Thyroid gland (tissue), 4 donors: Measurements from ENCODE around the gene AIF1L.

Experiments used
- POLR2A ChIP-seq, 2 donors: fragments of 450-650 bp; IDR thresholded peaks; one replicate each; pipeline ENCODE4 v1.6.1; 2017; ENCODE audit warnings: antibody characterized with exemption in 2 of 2, mild to moderate bottlenecking in 2 of 2, moderate library complexity in 1 of 2
- TF ChIP-seq, protein P1 (sequence below), 6 experiments: fragments of 200-600 bp in 3 of 6; fragments of 450-650 bp in 3 of 6; sonication (generic) in 3 of 6; IDR thresholded peaks; one replicate each; pipeline ENCODE4 v1.5.1; 2016 to 2019; ENCODE audit warnings: antibody characterized with exemption in 6 of 6, mild to moderate bottlenecking in 2 of 6, inconsistent platforms in 1 of 6, moderate library complexity in 1 of 6

- TF ChIP-seq, protein P1, sequence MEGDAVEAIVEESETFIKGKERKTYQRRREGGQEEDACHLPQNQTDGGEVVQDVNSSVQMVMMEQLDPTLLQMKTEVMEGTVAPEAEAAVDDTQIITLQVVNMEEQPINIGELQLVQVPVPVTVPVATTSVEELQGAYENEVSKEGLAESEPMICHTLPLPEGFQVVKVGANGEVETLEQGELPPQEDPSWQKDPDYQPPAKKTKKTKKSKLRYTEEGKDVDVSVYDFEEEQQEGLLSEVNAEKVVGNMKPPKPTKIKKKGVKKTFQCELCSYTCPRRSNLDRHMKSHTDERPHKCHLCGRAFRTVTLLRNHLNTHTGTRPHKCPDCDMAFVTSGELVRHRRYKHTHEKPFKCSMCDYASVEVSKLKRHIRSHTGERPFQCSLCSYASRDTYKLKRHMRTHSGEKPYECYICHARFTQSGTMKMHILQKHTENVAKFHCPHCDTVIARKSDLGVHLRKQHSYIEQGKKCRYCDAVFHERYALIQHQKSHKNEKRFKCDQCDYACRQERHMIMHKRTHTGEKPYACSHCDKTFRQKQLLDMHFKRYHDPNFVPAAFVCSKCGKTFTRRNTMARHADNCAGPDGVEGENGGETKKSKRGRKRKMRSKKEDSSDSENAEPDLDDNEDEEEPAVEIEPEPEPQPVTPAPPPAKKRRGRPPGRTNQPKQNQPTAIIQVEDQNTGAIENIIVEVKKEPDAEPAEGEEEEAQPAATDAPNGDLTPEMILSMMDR (IDR thresholded peaks at IDR 0.05): no peak
- no peak for TF ChIP-seq POLR2A (IDR thresholded peaks at IDR 0.05)
Measured at GRCh38 chr9:131149688-131150053, 53.3 kb downstream of the AIF1L start.
